ENCODE measurements around the gene DUSP5. TPM values are rescaled to one million over a fixed set of nuclear protein-coding genes. Genes with fewer than 3 reads are reported as not detected.

Gene DUSP5
- total and polyA plus RNA-seq, 9 donors, result 2.5 to 21.6 (median 6.2) TPM

DNA sequence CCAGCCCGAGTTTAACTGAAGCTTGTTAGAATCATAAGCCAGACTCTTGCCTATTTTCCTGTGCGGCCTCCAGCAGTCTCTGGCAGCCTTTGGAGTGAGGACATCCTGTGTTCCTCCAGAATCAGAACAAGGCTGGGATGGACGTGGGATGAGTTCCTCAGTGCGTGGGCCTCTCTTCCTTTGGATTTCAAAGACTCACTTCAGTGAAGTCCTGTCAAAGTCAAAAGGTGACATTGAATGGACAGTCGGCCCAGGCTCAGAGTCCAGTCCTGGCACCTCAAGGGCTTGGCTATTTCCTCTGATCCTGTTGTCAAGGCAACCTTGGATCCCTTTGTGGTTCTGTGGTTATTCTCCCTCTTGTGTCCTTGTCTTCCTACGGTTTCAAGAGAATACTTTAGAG is 48.4 kb downstream of the DUSP5 start:
- no peak for DNase-seq
- H3K27ac ChIP-seq, result no peak overlapping the region
- no peak for TF ChIP-seq EP300 (IDR thresholded peaks at IDR 0.05)
- TF ChIP-seq POLR2A (IDR thresholded peaks at IDR 0.05), result no peak
- TF ChIP-seq CTCF (IDR thresholded peaks at IDR 0.05), result no peak

DNA sequence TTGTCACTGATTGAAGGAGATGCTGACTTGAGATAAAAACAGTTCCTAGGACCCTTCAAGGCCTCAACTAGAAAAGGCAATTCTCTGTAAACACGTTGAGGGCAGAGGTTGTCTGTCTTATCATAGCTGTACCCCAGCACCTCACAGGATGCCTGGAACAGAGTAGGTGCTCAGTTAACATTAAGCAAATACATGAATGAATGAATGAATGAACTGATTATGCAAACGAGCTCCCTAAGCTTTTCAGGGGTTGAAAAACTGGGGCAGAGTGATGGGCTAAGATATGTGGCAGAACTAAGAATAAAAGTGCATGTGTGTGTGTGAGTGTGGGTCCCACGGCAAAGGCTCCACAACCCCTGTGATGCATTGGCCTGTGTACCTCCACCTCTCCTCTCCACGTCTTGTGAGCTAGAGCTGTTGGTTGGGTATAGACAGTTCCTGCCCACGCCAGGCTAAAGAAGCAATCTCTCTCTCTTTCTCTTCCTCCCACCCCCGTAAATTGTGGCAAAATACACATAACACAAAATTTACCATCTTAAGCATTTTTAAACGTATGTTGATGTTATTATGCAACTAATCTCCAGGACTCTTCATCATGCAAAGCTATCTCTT is 48.9 kb downstream of the DUSP5 start:
- no peaks in the 10 kb centered on the region for H3K4me1 ChIP-seq (ENCODE audit: insufficient read depth)
- H3K27me3 ChIP-seq, result no peaks in the 10 kb centered on the region
- no peak for DNase-seq
- H3K36me3 ChIP-seq, result no peaks in the 10 kb centered on the region
- intact Hi-C loops (cut with DNase I), result loop anchor here (5.0 to 10.0 kb wide), 3 partner anchors 234 to 409 kb away; no protein-coding TSS in a partner anchor
- WGBS, 3 donors, result 62 to 67% (median 66%) methylated on average over 7 of the region's 7 CpGs
- no peak overlapping the region for H3K4me3 ChIP-seq
- no peaks in the 10 kb centered on the region for H3K9me3 ChIP-seq
- TF ChIP-seq CTCF (IDR thresholded peaks at IDR 0.05), result no peak
- TF ChIP-seq POLR2A (IDR thresholded peaks at IDR 0.05), result no peak
- TF ChIP-seq EP300 (IDR thresholded peaks at IDR 0.05), result no peak
- no peak overlapping the region for H3K27ac ChIP-seq

More for the DNA sequence above, 48.4 kb downstream of the DUSP5 start:
- 75 to 79% (median 76%) methylated on average over 6 of the region's 6 CpGs for WGBS, 3 donors
- intact Hi-C loops (cut with DNase I), result loop anchor here (5.0 to 10.0 kb wide), 3 partner anchors 234 to 409 kb away; no protein-coding TSS in a partner anchor
- no peak overlapping the region for H3K4me3 ChIP-seq
- no peaks in the 10 kb centered on the region for H3K9me3 ChIP-seq
- H3K4me1 ChIP-seq (ENCODE audit: insufficient read depth), result no peaks in the 10 kb centered on the region
- H3K36me3 ChIP-seq, result no peaks in the 10 kb centered on the region
- H3K27me3 ChIP-seq, result no peaks in the 10 kb centered on the region

DNA sequence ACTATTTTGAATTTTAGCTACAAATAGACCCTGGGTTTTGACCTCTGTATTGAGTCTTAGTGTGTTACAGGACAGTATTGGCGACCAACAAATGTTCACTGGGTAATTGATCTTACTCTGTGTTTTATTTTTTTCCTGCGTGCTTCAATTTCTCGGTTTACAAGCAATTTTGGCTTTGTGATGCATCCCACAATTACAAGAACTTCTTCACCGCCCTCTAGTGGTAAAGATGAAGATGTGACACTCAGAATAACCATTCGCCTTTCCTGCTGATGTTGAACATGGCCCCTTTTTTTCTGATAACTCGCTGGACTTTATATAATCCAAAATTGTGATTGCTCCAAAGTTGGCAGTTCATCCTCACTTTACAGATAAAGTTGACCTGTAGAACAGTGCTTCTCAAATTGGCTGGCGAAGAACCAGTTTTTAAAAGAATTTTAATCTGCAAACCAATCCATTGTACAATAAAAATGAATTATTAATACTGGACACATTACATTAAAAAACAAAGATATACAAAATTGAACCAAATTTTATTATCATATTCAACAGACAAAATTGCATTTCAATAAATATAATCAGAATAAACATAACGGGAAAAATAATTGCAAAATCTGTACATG is 49.5 kb downstream of the DUSP5 start:
- no peaks in the 10 kb centered on the region for H3K36me3 ChIP-seq
- no peak for TF ChIP-seq POLR2A (IDR thresholded peaks at IDR 0.05)
- TF ChIP-seq CTCF (IDR thresholded peaks at IDR 0.05), result peak; percentile 47 to 81 (median 81)
- no peak for TF ChIP-seq EP300 (IDR thresholded peaks at IDR 0.05)
- no peaks in the 10 kb centered on the region for H3K4me1 ChIP-seq (ENCODE audit: insufficient read depth)
- no peaks in the 10 kb centered on the region for H3K9me3 ChIP-seq
- no peak overlapping the region for H3K4me3 ChIP-seq
- no peaks in the 10 kb centered on the region for H3K27me3 ChIP-seq
- 9 to 12% (median 10%) methylated on average over 8 of the region's 8 CpGs for WGBS, 3 donors
- intact Hi-C loops (cut with DNase I), result loop anchor here (5.0 to 10.0 kb wide), 3 partner anchors 235 to 410 kb away; no protein-coding TSS in a partner anchor
- H3K27ac ChIP-seq, result no peak overlapping the region
- DNase-seq, result no peak

DNA sequence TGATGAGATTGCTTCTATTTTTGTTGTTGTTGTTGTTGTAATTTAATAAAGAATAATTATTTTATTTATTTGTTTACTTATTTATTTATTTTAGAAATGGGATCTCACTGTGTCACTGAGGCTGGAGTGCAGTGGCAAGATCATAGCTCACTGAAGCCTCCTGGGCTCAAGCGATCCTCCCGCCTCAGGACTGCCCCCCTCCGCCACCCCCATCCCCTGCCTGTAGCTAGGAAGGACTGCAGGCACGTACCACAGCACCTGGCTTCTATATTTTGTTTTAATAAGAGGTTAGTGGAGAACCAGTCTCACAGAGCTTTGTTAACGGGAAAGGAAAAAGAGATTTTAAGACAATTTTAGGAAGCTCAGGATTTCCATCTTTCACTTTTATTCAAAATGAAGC is 50.3 kb downstream of the DUSP5 start:
- WGBS, 3 donors, result 40 to 47% (median 42%) methylated on average over 5 of the region's 5 CpGs
- Histone ChIP-seq H3K4me1 (ENCODE audit: insufficient read depth) (no peaks in the 10 kb centered on the region), H3K9me3 (no peaks in the 10 kb centered on the region), H3K36me3 (no peaks in the 10 kb centered on the region), H3K4me3 (no peak overlapping the region), H3K27ac (no peak overlapping the region), H3K27me3 (no peaks in the 10 kb centered on the region)
- DNase-seq, result no peak
- TF ChIP-seq POLR2A (IDR thresholded peaks at IDR 0.05) (no peak), CTCF (IDR thresholded peaks at IDR 0.05) (no peak), EP300 (IDR thresholded peaks at IDR 0.05) (no peak)
- intact Hi-C loops (cut with DNase I), result loop anchor here (5.0 to 10.0 kb wide), 3 partner anchors 236 to 411 kb away; no protein-coding TSS in a partner anchor
